Fibroblast of lung (primary cell): ENCODE measurements around the gene POU2F2.

Experiments
- EZH2 ChIP-seq: IDR thresholded peaks from 2 replicates; pipeline ENCODE4 v1.5.1; 2012; ENCODE audit warnings: low read length, control low read depth, mild to moderate bottlenecking; ENCODE audit errors: missing control alignments
- TF ChIP-seq, protein P1 (sequence below), 2 donors: IDR thresholded peaks in 1 of 2; conservative IDR thresholded peaks in 1 of 2; 1 replicate in 1 of 2; 2 replicates in 1 of 2; pipeline ENCODE4 v1.5.1; 2011 to 2012; ENCODE audit warnings: low read length in 2 of 2, control low read depth in 1 of 2, inconsistent platforms in 1 of 2, low read depth in 1 of 2, mild to moderate bottlenecking in 1 of 2

GRCh38 chr19:42088471-42089190 is 43.6 kb downstream of the POU2F2 start:
- TF ChIP-seq, protein P1, sequence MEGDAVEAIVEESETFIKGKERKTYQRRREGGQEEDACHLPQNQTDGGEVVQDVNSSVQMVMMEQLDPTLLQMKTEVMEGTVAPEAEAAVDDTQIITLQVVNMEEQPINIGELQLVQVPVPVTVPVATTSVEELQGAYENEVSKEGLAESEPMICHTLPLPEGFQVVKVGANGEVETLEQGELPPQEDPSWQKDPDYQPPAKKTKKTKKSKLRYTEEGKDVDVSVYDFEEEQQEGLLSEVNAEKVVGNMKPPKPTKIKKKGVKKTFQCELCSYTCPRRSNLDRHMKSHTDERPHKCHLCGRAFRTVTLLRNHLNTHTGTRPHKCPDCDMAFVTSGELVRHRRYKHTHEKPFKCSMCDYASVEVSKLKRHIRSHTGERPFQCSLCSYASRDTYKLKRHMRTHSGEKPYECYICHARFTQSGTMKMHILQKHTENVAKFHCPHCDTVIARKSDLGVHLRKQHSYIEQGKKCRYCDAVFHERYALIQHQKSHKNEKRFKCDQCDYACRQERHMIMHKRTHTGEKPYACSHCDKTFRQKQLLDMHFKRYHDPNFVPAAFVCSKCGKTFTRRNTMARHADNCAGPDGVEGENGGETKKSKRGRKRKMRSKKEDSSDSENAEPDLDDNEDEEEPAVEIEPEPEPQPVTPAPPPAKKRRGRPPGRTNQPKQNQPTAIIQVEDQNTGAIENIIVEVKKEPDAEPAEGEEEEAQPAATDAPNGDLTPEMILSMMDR (conservative IDR thresholded peaks at IDR 0.05 in 1 of 2, IDR thresholded peaks at IDR 0.05 in 1 of 2; ENCODE audit: low read depth in 1 of 2, low read length in 2 of 2): no peak
- TF ChIP-seq EZH2: no peak
